GM12874 (cell line): ENCODE measurements around the gene FPR2.

ENCODE experiments used
- CTCF ChIP-seq: IDR thresholded peaks from 2 replicates; pipeline ENCODE4 v1.5.1; 2011; ENCODE audit warnings: low read depth, mild to moderate bottlenecking, control low read depth, low read length, moderate library complexity; ENCODE audit not compliant: insufficient read depth

Gene FPR2

GRCh38 chr19:51719251-51719988 is 41.6 kb upstream of the FPR2 start:
- no peak for TF ChIP-seq CTCF

- no peak for TF ChIP-seq CTCF
Observed at GRCh38 chr19:51721905-51722304, 39.1 kb upstream of the FPR2 start.

GRCh38 chr19:51722492-51722891 is 38.5 kb upstream of the FPR2 start:
- no peak for TF ChIP-seq CTCF

GRCh38 chr19:51724543-51724942 is 36.4 kb upstream of the FPR2 start:
- no peak for TF ChIP-seq CTCF

GRCh38 chr19:51726049-51726448 is 34.9 kb upstream of the FPR2 start:
- no peak for TF ChIP-seq CTCF

- TF ChIP-seq CTCF: no peak
Observed at GRCh38 chr19:51727349-51727880, 33.6 kb upstream of the FPR2 start.

GRCh38 chr19:51729781-51730180 is 31.2 kb upstream of the FPR2 start:
- no peak for TF ChIP-seq CTCF
